DND-41 (cell line): ENCODE results near the gene NPC1.

Experiments
- CTCF ChIP-seq: IDR thresholded peaks from 2 replicates; pipeline ENCODE4 v1.5.1; 2012; ENCODE audit warnings: borderline replicate concordance, low read length, moderate library complexity, mild to moderate bottlenecking; ENCODE audit not compliant: poor library complexity, severe bottlenecking; ENCODE audit errors: extremely low read depth
- EZH2 ChIP-seq: IDR thresholded peaks from 3 replicates; pipeline ENCODE4 v1.6.1; 2012; ENCODE audit warnings: borderline replicate concordance, low read depth, mild to moderate bottlenecking, moderate library complexity, low read length, inconsistent platforms; ENCODE audit not compliant: severe bottlenecking

- TF ChIP-seq CTCF: no peak
- no peak for TF ChIP-seq EZH2
Measured at GRCh38 chr18:23541349-23542093, 44.8 kb downstream of the NPC1 start.
